ENCODE measurements around the gene AIG1. TPM values are rescaled to one million over a fixed set of nuclear protein-coding genes. Genes with fewer than 3 reads are reported as not detected.
"Not testable (repeated sequence)": the region's sequence is repeated elsewhere in the genome, so short reads cannot be mapped to it uniquely, and the experiment has no call there.

AIG1 gene
- total and polyA plus RNA-seq, 2 donors (not counting 1 experiment from before 2014, with no cell fraction given): 40.6 to 42.2 TPM

DNA sequence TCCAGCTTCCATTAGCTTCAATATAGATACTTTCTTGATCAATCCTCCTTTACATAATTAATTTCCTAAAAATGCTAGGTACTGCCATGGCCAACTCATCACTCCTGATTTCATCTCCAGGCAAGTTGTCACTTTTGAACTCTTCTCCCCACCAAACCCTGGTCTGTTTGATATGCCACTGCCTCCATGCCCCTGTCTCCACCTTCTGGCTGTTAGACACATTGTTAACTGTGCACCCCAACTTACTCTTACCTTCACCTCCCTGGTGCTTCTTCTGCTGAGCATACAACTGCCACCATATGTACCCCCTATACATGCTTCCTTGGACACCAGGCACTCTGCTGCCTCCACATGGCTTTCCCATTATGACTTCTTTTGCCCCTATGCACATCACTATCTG is 21.9 kb upstream of the AIG1 start:
- DNase-seq (ENCODE audit: low read depth in 2 of 2): no peak
- H3K36me3 ChIP-seq (ENCODE audit: control insufficient read depth, insufficient read depth, low read length): no peaks in the 10 kb centered on the region
- H3K9ac ChIP-seq (ENCODE audit: insufficient read depth, low read length): no peak overlapping the region
- no peak overlapping the region for H3K4me3 ChIP-seq (replicated peaks in 1 of 4; ENCODE audit: control extremely low read depth in 1 of 4, insufficient read depth in 1 of 4, low read depth in 3 of 4, low read length in 4 of 4)
- no peaks in the 10 kb centered on the region for H3K27me3 ChIP-seq (ENCODE audit: control insufficient read depth, insufficient read depth, low read length)
- H4K20me1 ChIP-seq (ENCODE audit: control insufficient read depth, extremely low read depth, insufficient read depth, low read length): no peaks in the 10 kb centered on the region
- H3K27ac ChIP-seq (ENCODE audit: insufficient read depth, low read length): no peak overlapping the region
- no peaks in the 10 kb centered on the region for H3K9me3 ChIP-seq (ENCODE audit: control insufficient read depth, insufficient read depth, low read depth, low read length)
- no peaks in the 10 kb centered on the region for H3K4me1 ChIP-seq (ENCODE audit: control insufficient read depth, extremely low read depth, insufficient read depth, low read length)
- H2AFZ ChIP-seq (ENCODE audit: low read length): no peak overlapping the region
- TF ChIP-seq EZH2 (IDR thresholded peaks at IDR 0.05; ENCODE audit: low read length, missing control alignments): no peak
- peak in 1 of 2 donors; percentile 7 for TF ChIP-seq CTCF (conservative IDR thresholded peaks at IDR 0.05 in 1 of 2, IDR thresholded peaks at IDR 0.05 in 1 of 2; ENCODE audit: low read depth in 1 of 2, low read length in 2 of 2)
- no peak overlapping the region for H3K4me2 ChIP-seq (ENCODE audit: extremely low read depth, insufficient read depth, low read length)
- no peaks in the 10 kb centered on the region for H3K79me2 ChIP-seq (ENCODE audit: control insufficient read depth, insufficient read depth, low read length)

- Histone ChIP-seq H4K20me1 (ENCODE audit: control insufficient read depth, extremely low read depth, insufficient read depth, low read length) (no peaks in the 10 kb centered on the region), H3K27ac (ENCODE audit: insufficient read depth, low read length) (no peak overlapping the region), H3K4me2 (ENCODE audit: extremely low read depth, insufficient read depth, low read length) (no peak overlapping the region), H3K4me3 (replicated peaks in 1 of 4; ENCODE audit: control extremely low read depth in 1 of 4, insufficient read depth in 1 of 4, low read depth in 3 of 4, low read length in 4 of 4) (no peak overlapping the region), H3K36me3 (ENCODE audit: control insufficient read depth, insufficient read depth, low read length) (no peaks in the 10 kb centered on the region), H3K4me1 (ENCODE audit: control insufficient read depth, extremely low read depth, insufficient read depth, low read length) (no peaks in the 10 kb centered on the region), H2AFZ (ENCODE audit: low read length) (no peak overlapping the region), H3K79me2 (ENCODE audit: control insufficient read depth, insufficient read depth, low read length) (no peaks in the 10 kb centered on the region), H3K9me3 (ENCODE audit: control insufficient read depth, insufficient read depth, low read depth, low read length) (no peaks in the 10 kb centered on the region), H3K27me3 (ENCODE audit: control insufficient read depth, insufficient read depth, low read length) (no peaks in the 10 kb centered on the region), H3K9ac (ENCODE audit: insufficient read depth, low read length) (no peak overlapping the region)
- TF ChIP-seq EZH2 (IDR thresholded peaks at IDR 0.05; ENCODE audit: low read length, missing control alignments) (no peak), CTCF (conservative IDR thresholded peaks at IDR 0.05 in 1 of 2, IDR thresholded peaks at IDR 0.05 in 1 of 2; ENCODE audit: low read depth in 1 of 2, low read length in 2 of 2) (no peak)
- no peak for DNase-seq (ENCODE audit: low read depth in 2 of 2)
Observed at GRCh38 chr6:143039548-143039947, 21.1 kb upstream of the AIG1 start.

- Histone ChIP-seq H3K4me2 (ENCODE audit: extremely low read depth, insufficient read depth, low read length) (no peak overlapping the region), H4K20me1 (ENCODE audit: control insufficient read depth, extremely low read depth, insufficient read depth, low read length) (no peaks in the 10 kb centered on the region), H3K9me3 (ENCODE audit: control insufficient read depth, insufficient read depth, low read depth, low read length) (no peaks in the 10 kb centered on the region), H3K36me3 (ENCODE audit: control insufficient read depth, insufficient read depth, low read length) (no peaks in the 10 kb centered on the region), H3K27me3 (ENCODE audit: control insufficient read depth, insufficient read depth, low read length) (no peaks in the 10 kb centered on the region), H3K4me1 (ENCODE audit: control insufficient read depth, extremely low read depth, insufficient read depth, low read length) (no peaks in the 10 kb centered on the region), H3K27ac (ENCODE audit: insufficient read depth, low read length) (no peak overlapping the region), H3K4me3 (replicated peaks in 1 of 4; ENCODE audit: control extremely low read depth in 1 of 4, insufficient read depth in 1 of 4, low read depth in 3 of 4, low read length in 4 of 4) (no peak overlapping the region), H3K9ac (ENCODE audit: insufficient read depth, low read length) (no peak overlapping the region), H3K79me2 (ENCODE audit: control insufficient read depth, insufficient read depth, low read length) (no peaks in the 10 kb centered on the region), H2AFZ (ENCODE audit: low read length) (no peak overlapping the region)
- TF ChIP-seq CTCF (conservative IDR thresholded peaks at IDR 0.05 in 1 of 2, IDR thresholded peaks at IDR 0.05 in 1 of 2; ENCODE audit: low read depth in 1 of 2, low read length in 2 of 2): no peak
- TF ChIP-seq EZH2 (IDR thresholded peaks at IDR 0.05; ENCODE audit: low read length, missing control alignments): no peak
- DNase-seq (ENCODE audit: low read depth in 2 of 2): no peak
Observed at GRCh38 chr6:143040018-143040417, 20.7 kb upstream of the AIG1 start.

GRCh38 chr6:143044345-143044744 is 16.3 kb upstream of the AIG1 start:
- H3K36me3 ChIP-seq (ENCODE audit: control insufficient read depth, insufficient read depth, low read length); H4K20me1 ChIP-seq (ENCODE audit: control insufficient read depth, extremely low read depth, insufficient read depth, low read length); H3K9ac ChIP-seq (ENCODE audit: insufficient read depth, low read length); H3K27ac ChIP-seq (ENCODE audit: insufficient read depth, low read length); H3K4me3 ChIP-seq (replicated peaks in 1 of 4; ENCODE audit: control extremely low read depth in 1 of 4, insufficient read depth in 1 of 4, low read depth in 3 of 4, low read length in 4 of 4); H3K4me2 ChIP-seq (ENCODE audit: extremely low read depth, insufficient read depth, low read length); DNase-seq (ENCODE audit: low read depth in 2 of 2); H3K9me3 ChIP-seq (ENCODE audit: control insufficient read depth, insufficient read depth, low read depth, low read length); H2AFZ ChIP-seq (ENCODE audit: low read length); H3K27me3 ChIP-seq (ENCODE audit: control insufficient read depth, insufficient read depth, low read length); H3K79me2 ChIP-seq (ENCODE audit: control insufficient read depth, insufficient read depth, low read length); H3K4me1 ChIP-seq (ENCODE audit: control insufficient read depth, extremely low read depth, insufficient read depth, low read length): not testable (repeated sequence)
